Measurements from ENCODE around the gene DNAH14.

DNA sequence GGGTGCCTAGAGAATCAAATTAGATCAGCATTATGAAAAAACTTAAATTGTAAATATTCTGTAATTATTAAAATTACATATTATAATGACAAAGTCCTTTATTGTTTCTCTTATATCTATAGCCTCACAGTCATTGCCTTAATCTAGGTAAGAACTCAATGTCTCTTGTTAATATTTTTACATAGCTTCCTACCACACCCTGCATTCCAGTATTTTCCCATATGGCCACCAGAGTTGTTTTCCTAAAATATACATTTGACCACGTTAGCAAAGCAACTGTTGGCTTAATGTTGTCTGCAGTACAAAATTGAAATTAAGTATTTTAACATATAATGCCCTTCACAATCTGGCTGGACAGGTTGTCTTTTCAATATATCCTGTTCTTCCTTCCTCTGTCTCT, 230.3 kb downstream of the DNAH14 start:
- TF ChIP-seq CTCF (IDR thresholded peaks at IDR 0.05; ENCODE audit: poor library complexity, severe bottlenecking) = no peak
- no peak for TF ChIP-seq TAF1 (IDR thresholded peaks at IDR 0.05; ENCODE audit: low read depth)
- no peak for TF ChIP-seq EZH2 (IDR thresholded peaks at IDR 0.05; ENCODE audit: borderline replicate concordance, insufficient read depth, low read length, poor library complexity, severe bottlenecking)
- TF ChIP-seq SMC3 (conservative IDR thresholded peaks at IDR 0.05; ENCODE audit: poor library complexity) = no peak
